B cell (primary cell): Measurements from ENCODE around the gene ACOX3. TPM values are rescaled to one million over a fixed set of nuclear protein-coding genes. Genes with fewer than 3 reads are reported as not detected.

Experiments
- ATAC-seq: fragments of 200-7000 bp; cut with Tn5 transposase; one replicate; pipeline ENCODE4 v1.10.0; 2021; ENCODE audit warnings: low read depth, mild to moderate bottlenecking, moderate number of reproducible peaks, moderate library complexity
- CTCF ChIA-PET: fragments of 350-600 bp; sonication (Branson Sonifier 250); formaldehyde crosslinking; loops from one replicate; lab custom pipeline; 2021; ENCODE audit warnings: antibody characterized with exemption, inconsistent platforms; lab: Charles Lee
- POLR2A ChIA-PET: fragments of 350-600 bp; sonication (Branson Sonifier 250); formaldehyde crosslinking; loops from one replicate; lab custom pipeline; 2021; ENCODE audit warnings: antibody characterized with exemption; lab: Charles Lee
- DNase-seq: peaks from one replicate; pipeline ENCODE4 v3.0.0; 2013
- H2AFZ ChIP-seq: 2 replicates; pipeline ENCODE4 v1.6.1; 2012; ENCODE audit warnings: mild to moderate bottlenecking, low read depth, low read length; ENCODE audit not compliant: insufficient read depth, poor library complexity, severe bottlenecking
- H3K27ac ChIP-seq, 2 donors: 1 replicate in 1 of 2; 2 replicates in 1 of 2; pipeline ENCODE4 v1.5.1; 2012 to 2013; ENCODE audit warnings: low read length in 2 of 2, mild to moderate bottlenecking in 2 of 2, moderate library complexity in 1 of 2
- H3K27me3 ChIP-seq, 4 experiments: fragments of 200-600 bp in 1 of 4; sonication (generic) in 1 of 4; replicated peaks in 1 of 4; 1 replicate in 2 of 4; 2 replicates in 2 of 4; pipeline versions ENCODE4 v1.6.1 to v1.7.0; 2013 to 2016; ENCODE audit warnings: low read length in 3 of 4, mild to moderate bottlenecking in 2 of 4, mixed read lengths in 1 of 4, moderate library complexity in 1 of 4; ENCODE audit not compliant: insufficient read depth in 4 of 4, control insufficient read depth in 3 of 4; ENCODE audit errors: control extremely low read depth in 1 of 4
- H3K36me3 ChIP-seq, 2 experiments: replicated peaks in 1 of 2; 1 replicate in 1 of 2; 2 replicates in 1 of 2; pipeline versions ENCODE4 v1.6.1 to v1.7.1; 2013; ENCODE audit warnings: low read length in 1 of 2; ENCODE audit not compliant: insufficient read depth in 2 of 2, control insufficient read depth in 1 of 2; ENCODE audit errors: control extremely low read depth in 1 of 2, extremely low read depth in 1 of 2
- H3K4me1 ChIP-seq, 2 donors: fragments of 200-600 bp in 1 of 2; sonication (generic) in 1 of 2; 1 replicate in 1 of 2; 2 replicates in 1 of 2; pipeline versions ENCODE4 v1.5.1 to v1.6.1; 2013 to 2017; ENCODE audit warnings: low read length in 2 of 2; ENCODE audit not compliant: control insufficient read depth in 2 of 2, insufficient read depth in 2 of 2
- H3K4me2 ChIP-seq: replicated peaks from 2 replicates; pipeline ENCODE3; 2012; ENCODE audit warnings: mild to moderate bottlenecking, low read depth, low read length; ENCODE audit not compliant: poor library complexity, severe bottlenecking
- H3K4me3 ChIP-seq, 5 experiments: fragments of 200-600 bp in 1 of 5; sonication (generic) in 1 of 5; 1 replicate in 3 of 5; 2 replicates in 2 of 5; pipeline versions ENCODE4 v1.5.1 to v1.7.0; 2011 to 2016; ENCODE audit warnings: low read length in 4 of 5, mild to moderate bottlenecking in 4 of 5, low read depth in 2 of 5, control low read depth in 1 of 5, moderate library complexity in 1 of 5; ENCODE audit not compliant: insufficient read depth in 1 of 5; ENCODE audit errors: control extremely low read depth in 1 of 5, extremely low read depth in 1 of 5
- H3K79me2 ChIP-seq: fragments of 200-600 bp; sonication (generic); one replicate; pipeline ENCODE4 v1.6.0; 2016; ENCODE audit warnings: low read length; ENCODE audit not compliant: control insufficient read depth, insufficient read depth
- H3K9ac ChIP-seq: fragments of 200-600 bp; sonication (generic); 2 replicates; pipeline ENCODE4 v1.6.1; 2017; ENCODE audit warnings: mild to moderate bottlenecking, low read length, moderate library complexity
- H3K9me3 ChIP-seq, 3 donors: one replicate each; pipeline versions ENCODE4 v1.6.1 to v1.7.1; 2013; ENCODE audit warnings: low read length in 2 of 3; ENCODE audit not compliant: control insufficient read depth in 2 of 3, insufficient read depth in 1 of 3; ENCODE audit errors: control extremely low read depth in 1 of 3
- H4K20me1 ChIP-seq: 2 replicates; pipeline ENCODE4 v1.6.0; 2012; ENCODE audit warnings: mild to moderate bottlenecking, low read length; ENCODE audit not compliant: insufficient read depth, control insufficient read depth, poor library complexity, severe bottlenecking
- H3K27ac Mint-ChIP-seq: one replicate; pipeline ENCODE4 v1.8.0; 2021; ENCODE audit warnings: mixed read lengths
- H3K27me3 Mint-ChIP-seq: one replicate; pipeline ENCODE4 v1.8.0; 2021; ENCODE audit warnings: mixed read lengths
- H3K4me1 Mint-ChIP-seq: one replicate; pipeline ENCODE4 v1.8.0; 2021; ENCODE audit warnings: mixed read lengths
- H3K4me3 Mint-ChIP-seq: one replicate; pipeline ENCODE4 v1.8.0; 2021; ENCODE audit warnings: mixed read lengths
- H3K9me3 Mint-ChIP-seq: one replicate; pipeline ENCODE4 v1.8.0; 2022; ENCODE audit warnings: mixed read lengths; ENCODE audit not compliant: insufficient read depth
- CTCF ChIP-seq: fragments of 200-600 bp; IDR thresholded peaks from one replicate; pipeline ENCODE4 v1.8.0; 2022; ENCODE audit warnings: antibody characterized with exemption, mild to moderate bottlenecking
- EZH2 ChIP-seq: IDR thresholded peaks from 2 replicates; pipeline ENCODE4 v1.6.1; 2012; ENCODE audit warnings: borderline replicate concordance, low read depth, mild to moderate bottlenecking, moderate library complexity, low read length; ENCODE audit not compliant: insufficient read depth, poor library complexity, severe bottlenecking
- WGBS: methylation state at CpG from one replicate; pipeline ENCODE4 v1.1.5; 2013; ENCODE audit warnings: missing lambda C conversion rate; ENCODE audit not compliant: insufficient coverage; 5-methylcytosine and 5-hydroxymethylcytosine counted together
- intact Hi-C: fragments of 100-400 bp; cut with micrococcal nuclease; formaldehyde crosslinking; loops from one replicate; pipeline ENCODE4 v1.10.0; 2022
- polyA plus RNA-seq: library from polyadenylated mRNA; depleted of rRNA; stranded (reverse); fragments of >200 nt; gene quantifications from 2 replicates; pipeline ENCODE4 v1.2.3, GENCODE V29; 2012
- total RNA-seq, 2 donors: library from RNA; stranded (reverse); fragments of 120-200 nt in 1 of 2; gene quantifications; 1 replicate in 1 of 2; 2 replicates in 1 of 2; pipeline versions ENCODE4 v1.2.3 to v1.2.4, GENCODE V29; 2013 to 2022

ACOX3 gene
- total and polyA plus RNA-seq, 2 donors (not counting 1 experiment from before 2014, with no cell fraction given): 4.6 to 23.1 TPM

DNA sequence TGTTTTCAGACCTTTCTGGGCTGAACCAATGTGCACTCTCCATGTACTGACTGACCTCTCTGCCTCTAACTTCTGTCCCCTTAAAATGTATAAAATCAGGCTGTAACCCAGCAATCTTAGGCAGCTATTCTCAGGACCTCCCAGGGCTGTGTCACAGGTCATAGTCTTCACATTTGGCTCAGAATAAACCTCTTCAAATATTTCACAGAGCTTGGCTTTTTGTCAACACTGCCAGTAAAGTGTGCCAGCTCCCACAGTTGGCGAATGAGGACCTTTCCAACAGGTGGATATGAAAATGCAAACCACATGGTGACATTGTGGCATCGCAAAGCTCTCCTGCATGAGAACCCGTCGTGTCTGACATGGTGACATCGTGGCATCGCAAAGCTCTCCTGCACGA is 76.4 kb downstream of the ACOX3 start:
- POLR2A ChIA-PET: no interaction called here
- TF ChIP-seq CTCF (no peak), EZH2 (no peak)
- Histone ChIP-seq H3K27me3 (no peaks in the 10 kb centered on the region), H3K36me3 (peaks cover 0 to 3% of the 10 kb centered on the region in 2 experiments), H3K79me2 (no peaks in the 10 kb centered on the region), H3K4me1 (no peaks in the 10 kb centered on the region), H4K20me1 (no peaks in the 10 kb centered on the region), H3K9ac (no peak overlapping the region), H3K9me3 (peaks cover 0 to 1% (median 0%) of the 10 kb centered on the region in 3 donors), H2AFZ (no peak overlapping the region), H3K4me3 (no peak overlapping the region), H3K27ac (no peak overlapping the region), H3K4me2 (no peak overlapping the region)
- Mint-ChIP-seq H3K9me3 (no peaks in the 10 kb centered on the region), H3K4me1 (no peaks in the 10 kb centered on the region), H3K27ac (no peak overlapping the region), H3K4me3 (no peak overlapping the region), H3K27me3 (no peaks in the 10 kb centered on the region)
- ATAC-seq: no peak
- CTCF ChIA-PET: no interaction called here
- DNase-seq: no peak
- intact Hi-C loops: no loop called here
- WGBS: 98% methylated on average over 7 of the region's 7 CpGs

- Histone ChIP-seq H3K4me1 (no peaks in the 10 kb centered on the region), H3K9me3 (peaks cover 0 to 1% (median 0%) of the 10 kb centered on the region in 3 donors), H4K20me1 (no peaks in the 10 kb centered on the region), H3K4me2 (no peak overlapping the region), H3K27me3 (no peaks in the 10 kb centered on the region), H2AFZ (no peak overlapping the region), H3K27ac (no peak overlapping the region), H3K4me3 (no peak overlapping the region), H3K79me2 (no peaks in the 10 kb centered on the region), H3K9ac (no peak overlapping the region), H3K36me3 (peaks cover 0 to 3% of the 10 kb centered on the region in 2 experiments)
- ATAC-seq (no peak), DNase-seq (no peak)
- 67% methylated on average over 1 of the region's 1 CpG for WGBS
- no peaks in the 10 kb centered on the region for H3K27me3 Mint-ChIP-seq
- intact Hi-C loops: no loop called here
- H3K4me1 Mint-ChIP-seq: no peaks in the 10 kb centered on the region
- POLR2A ChIA-PET: interaction anchor here (0.6 kb wide), 1 partner anchor 765 kb away, joined by 6 read pairs; no protein-coding TSS in a partner anchor
- CTCF ChIA-PET: no interaction called here
- TF ChIP-seq EZH2: no peak
- TF ChIP-seq CTCF: no peak
- H3K27ac Mint-ChIP-seq: no peak overlapping the region
- no peaks in the 10 kb centered on the region for H3K9me3 Mint-ChIP-seq
- no peak overlapping the region for H3K4me3 Mint-ChIP-seq
These were observed 78.0 kb downstream of the ACOX3 start for GRCh38 chr4:8362483-8362882.
